ENCODE measurements around the gene KRT23.

- TF ChIP-seq CTCF (IDR thresholded peaks at IDR 0.05): no peak
- no peak for TF ChIP-seq POLR2A (IDR thresholded peaks at IDR 0.05)
Measured at GRCh38 chr17:40953881-40954280, 16.4 kb upstream of the KRT23 start.
